ENCODE results near the gene CLN3. TPM values are rescaled to one million over a fixed set of nuclear protein-coding genes. Genes with fewer than 3 reads are reported as not detected.

CLN3 gene
- total and polyA plus RNA-seq, 2 of the 13 experiments (the other 11 are each of a cell fraction or from before 2014, with no cell fraction given), result 23.4 to 46.8 TPM

DNA sequence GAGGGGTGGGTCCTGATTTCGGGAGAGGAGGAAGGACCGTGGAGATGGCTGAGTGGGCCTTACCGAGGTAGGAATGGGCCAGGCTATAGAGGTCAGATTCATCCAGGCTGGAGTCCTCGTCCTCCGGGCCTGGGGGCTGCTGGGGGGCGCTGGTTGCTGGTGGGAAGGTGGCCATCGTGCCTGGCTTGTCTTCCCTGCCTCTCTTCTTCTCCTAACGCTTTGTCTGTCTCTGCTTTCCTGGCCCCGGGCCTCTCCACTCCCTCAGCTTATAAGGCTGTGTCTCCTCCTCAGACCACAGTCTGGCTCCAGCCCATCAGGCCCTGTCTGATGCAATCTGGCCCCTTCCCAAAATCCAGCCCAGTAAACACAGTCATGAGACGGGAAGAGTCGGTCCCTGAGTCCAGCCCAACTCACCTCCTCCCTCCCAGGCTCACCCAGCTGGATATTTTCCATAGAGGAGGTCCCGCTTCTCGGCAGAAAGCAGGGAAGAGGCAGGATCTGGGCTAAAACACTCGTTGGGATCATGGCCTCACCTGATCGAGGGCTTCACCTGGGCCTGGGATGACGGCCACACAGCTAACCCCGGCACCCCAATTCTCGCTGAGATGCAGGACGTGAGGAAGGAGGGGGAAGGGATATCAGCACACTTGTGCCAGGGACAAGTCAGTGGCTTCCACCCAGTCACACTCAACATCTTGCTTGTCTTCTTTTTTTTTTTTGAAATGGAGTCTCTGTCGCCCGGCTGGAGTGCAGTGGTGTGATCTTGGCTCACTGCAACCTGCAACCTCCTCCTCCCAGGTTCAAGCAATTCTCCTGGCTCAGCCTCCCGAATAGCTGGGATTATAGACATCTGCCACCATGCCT lies 47.1 kb upstream of the CLN3 start, which contains the start of gene NUPR1 (continued):
- TF ChIP-seq YEATS2 (CRISPR knock-in tag; IDR thresholded peaks at IDR 0.05; ENCODE audit: borderline replicate concordance) (no peak; the same call in 1 of the 2 replicates), FOSL2 (CRISPR knock-in tag; IDR thresholded peaks at IDR 0.05) (peak; percentile 69), ZNF563 (CRISPR knock-in tag; IDR thresholded peaks at IDR 0.05) (no peak; the same call in 1 of the 2 replicates), ZNF235 (CRISPR knock-in tag; IDR thresholded peaks at IDR 0.05; ENCODE audit: borderline replicate concordance) (no peak; the same call in 1 of the 2 replicates), RCOR2 (CRISPR knock-in tag; IDR thresholded peaks at IDR 0.05) (0 out of 2 replicates have a peak, but pooled peaks have one; percentile 24), KDM4B (CRISPR knock-in tag; IDR thresholded peaks at IDR 0.05) (no peak), BCL6 (CRISPR knock-in tag; IDR thresholded peaks at IDR 0.05) (peak; percentile 82), NBN (conservative IDR thresholded peaks at IDR 0.05) (no peak), FOXM1 (CRISPR knock-in tag; IDR thresholded peaks at IDR 0.05) (no peak), ZNF709 (CRISPR knock-in tag; IDR thresholded peaks at IDR 0.05) (peak; percentile 77; the same call in 1 of the 2 replicates), EED (CRISPR knock-in tag; IDR thresholded peaks at IDR 0.05) (peak; percentile 39; the same call in 1 of the 2 replicates), NR2F6 (IDR thresholded peaks at IDR 0.05) (no peak), NR2F6 (CRISPR knock-in tag; IDR thresholded peaks at IDR 0.05) (peak; percentile 44; the same call in 1 of the 2 replicates), ZBTB21 (CRISPR knock-in tag; IDR thresholded peaks at IDR 0.05) (no peak), KAT2B (IDR thresholded peaks at IDR 0.05; ENCODE audit: borderline replicate concordance, low read depth, low read length) (no peak), PRPF4 (IDR thresholded peaks at IDR 0.05; ENCODE audit: low read depth, low read length, poor library complexity, severe bottlenecking) (no peak), ZNF761 (CRISPR knock-in tag; conservative IDR thresholded peaks at IDR 0.05) (peak; percentile 28; the same call in 1 of the 2 replicates)
- TF ChIP-seq, protein P1, sequence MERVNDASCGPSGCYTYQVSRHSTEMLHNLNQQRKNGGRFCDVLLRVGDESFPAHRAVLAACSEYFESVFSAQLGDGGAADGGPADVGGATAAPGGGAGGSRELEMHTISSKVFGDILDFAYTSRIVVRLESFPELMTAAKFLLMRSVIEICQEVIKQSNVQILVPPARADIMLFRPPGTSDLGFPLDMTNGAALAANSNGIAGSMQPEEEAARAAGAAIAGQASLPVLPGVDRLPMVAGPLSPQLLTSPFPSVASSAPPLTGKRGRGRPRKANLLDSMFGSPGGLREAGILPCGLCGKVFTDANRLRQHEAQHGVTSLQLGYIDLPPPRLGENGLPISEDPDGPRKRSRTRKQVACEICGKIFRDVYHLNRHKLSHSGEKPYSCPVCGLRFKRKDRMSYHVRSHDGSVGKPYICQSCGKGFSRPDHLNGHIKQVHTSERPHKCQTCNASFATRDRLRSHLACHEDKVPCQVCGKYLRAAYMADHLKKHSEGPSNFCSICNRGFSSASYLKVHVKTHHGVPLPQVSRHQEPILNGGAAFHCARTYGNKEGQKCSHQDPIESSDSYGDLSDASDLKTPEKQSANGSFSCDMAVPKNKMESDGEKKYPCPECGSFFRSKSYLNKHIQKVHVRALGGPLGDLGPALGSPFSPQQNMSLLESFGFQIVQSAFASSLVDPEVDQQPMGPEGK (CRISPR knock-in tag; IDR thresholded peaks at IDR 0.05), result peak; percentile 87
- TF ChIP-seq, protein P2, sequence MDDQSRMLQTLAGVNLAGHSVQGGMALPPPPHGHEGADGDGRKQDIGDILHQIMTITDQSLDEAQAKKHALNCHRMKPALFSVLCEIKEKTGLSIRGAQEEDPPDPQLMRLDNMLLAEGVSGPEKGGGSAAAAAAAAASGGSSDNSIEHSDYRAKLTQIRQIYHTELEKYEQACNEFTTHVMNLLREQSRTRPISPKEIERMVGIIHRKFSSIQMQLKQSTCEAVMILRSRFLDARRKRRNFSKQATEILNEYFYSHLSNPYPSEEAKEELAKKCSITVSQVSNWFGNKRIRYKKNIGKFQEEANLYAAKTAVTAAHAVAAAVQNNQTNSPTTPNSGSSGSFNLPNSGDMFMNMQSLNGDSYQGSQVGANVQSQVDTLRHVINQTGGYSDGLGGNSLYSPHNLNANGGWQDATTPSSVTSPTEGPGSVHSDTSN (CRISPR knock-in tag; IDR thresholded peaks at IDR 0.05; ENCODE audit: borderline replicate concordance), result no peak
- TF ChIP-seq, protein P3, sequence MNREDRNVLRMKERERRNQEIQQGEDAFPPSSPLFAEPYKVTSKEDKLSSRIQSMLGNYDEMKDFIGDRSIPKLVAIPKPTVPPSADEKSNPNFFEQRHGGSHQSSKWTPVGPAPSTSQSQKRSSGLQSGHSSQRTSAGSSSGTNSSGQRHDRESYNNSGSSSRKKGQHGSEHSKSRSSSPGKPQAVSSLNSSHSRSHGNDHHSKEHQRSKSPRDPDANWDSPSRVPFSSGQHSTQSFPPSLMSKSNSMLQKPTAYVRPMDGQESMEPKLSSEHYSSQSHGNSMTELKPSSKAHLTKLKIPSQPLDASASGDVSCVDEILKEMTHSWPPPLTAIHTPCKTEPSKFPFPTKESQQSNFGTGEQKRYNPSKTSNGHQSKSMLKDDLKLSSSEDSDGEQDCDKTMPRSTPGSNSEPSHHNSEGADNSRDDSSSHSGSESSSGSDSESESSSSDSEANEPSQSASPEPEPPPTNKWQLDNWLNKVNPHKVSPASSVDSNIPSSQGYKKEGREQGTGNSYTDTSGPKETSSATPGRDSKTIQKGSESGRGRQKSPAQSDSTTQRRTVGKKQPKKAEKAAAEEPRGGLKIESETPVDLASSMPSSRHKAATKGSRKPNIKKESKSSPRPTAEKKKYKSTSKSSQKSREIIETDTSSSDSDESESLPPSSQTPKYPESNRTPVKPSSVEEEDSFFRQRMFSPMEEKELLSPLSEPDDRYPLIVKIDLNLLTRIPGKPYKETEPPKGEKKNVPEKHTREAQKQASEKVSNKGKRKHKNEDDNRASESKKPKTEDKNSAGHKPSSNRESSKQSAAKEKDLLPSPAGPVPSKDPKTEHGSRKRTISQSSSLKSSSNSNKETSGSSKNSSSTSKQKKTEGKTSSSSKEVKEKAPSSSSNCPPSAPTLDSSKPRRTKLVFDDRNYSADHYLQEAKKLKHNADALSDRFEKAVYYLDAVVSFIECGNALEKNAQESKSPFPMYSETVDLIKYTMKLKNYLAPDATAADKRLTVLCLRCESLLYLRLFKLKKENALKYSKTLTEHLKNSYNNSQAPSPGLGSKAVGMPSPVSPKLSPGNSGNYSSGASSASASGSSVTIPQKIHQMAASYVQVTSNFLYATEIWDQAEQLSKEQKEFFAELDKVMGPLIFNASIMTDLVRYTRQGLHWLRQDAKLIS (CRISPR knock-in tag; IDR thresholded peaks at IDR 0.05), result no peak
- TF ChIP-seq, protein P4, sequence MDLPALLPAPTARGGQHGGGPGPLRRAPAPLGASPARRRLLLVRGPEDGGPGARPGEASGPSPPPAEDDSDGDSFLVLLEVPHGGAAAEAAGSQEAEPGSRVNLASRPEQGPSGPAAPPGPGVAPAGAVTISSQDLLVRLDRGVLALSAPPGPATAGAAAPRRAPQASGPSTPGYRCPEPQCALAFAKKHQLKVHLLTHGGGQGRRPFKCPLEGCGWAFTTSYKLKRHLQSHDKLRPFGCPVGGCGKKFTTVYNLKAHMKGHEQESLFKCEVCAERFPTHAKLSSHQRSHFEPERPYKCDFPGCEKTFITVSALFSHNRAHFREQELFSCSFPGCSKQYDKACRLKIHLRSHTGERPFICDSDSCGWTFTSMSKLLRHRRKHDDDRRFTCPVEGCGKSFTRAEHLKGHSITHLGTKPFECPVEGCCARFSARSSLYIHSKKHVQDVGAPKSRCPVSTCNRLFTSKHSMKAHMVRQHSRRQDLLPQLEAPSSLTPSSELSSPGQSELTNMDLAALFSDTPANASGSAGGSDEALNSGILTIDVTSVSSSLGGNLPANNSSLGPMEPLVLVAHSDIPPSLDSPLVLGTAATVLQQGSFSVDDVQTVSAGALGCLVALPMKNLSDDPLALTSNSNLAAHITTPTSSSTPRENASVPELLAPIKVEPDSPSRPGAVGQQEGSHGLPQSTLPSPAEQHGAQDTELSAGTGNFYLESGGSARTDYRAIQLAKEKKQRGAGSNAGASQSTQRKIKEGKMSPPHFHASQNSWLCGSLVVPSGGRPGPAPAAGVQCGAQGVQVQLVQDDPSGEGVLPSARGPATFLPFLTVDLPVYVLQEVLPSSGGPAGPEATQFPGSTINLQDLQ (CRISPR knock-in tag; IDR thresholded peaks at IDR 0.05), result no peak

Measured in HepG2 (cell line).